HL-60 (cell line): ENCODE measurements around the gene RAPGEF4.

Source experiments
- DNase-seq, 2 experiments: peaks; one replicate each; pipeline ENCODE4 v3.0.0-alpha.2; 2010 to 2020; ENCODE audit warnings: low read depth in 1 of 2, low spot score in 1 of 2
- H3K27ac ChIP-seq: fragments of 250-450 bp; sonication (Bioruptor Pico); replicated peaks from 2 replicates; pipeline ENCODE4 v1.5.1; 2020; ENCODE audit warnings: mild to moderate bottlenecking, moderate library complexity
- H3K27me3 ChIP-seq: fragments of 250-450 bp; sonication (Bioruptor Pico); 2 replicates; pipeline ENCODE4 v1.5.1; 2021; ENCODE audit warnings: mild to moderate bottlenecking, moderate library complexity; ENCODE audit not compliant: insufficient read depth, poor library complexity, severe bottlenecking
- H3K4me3 ChIP-seq: replicated peaks from 2 replicates; pipeline ENCODE4 v1.5.1; 2011; ENCODE audit warnings: mild to moderate bottlenecking, control low read depth, low read length; ENCODE audit not compliant: insufficient read depth
- CTCF ChIP-seq: IDR thresholded peaks from one replicate; pipeline ENCODE4 v1.5.1; 2011; ENCODE audit warnings: low read length, control low read depth, inconsistent platforms; ENCODE audit not compliant: insufficient read depth
- GABPA ChIP-seq: IDR thresholded peaks from 2 replicates; pipeline ENCODE4 v1.6.1; 2012; ENCODE audit warnings: low read depth
- POLR2AphosphoS5 ChIP-seq: IDR thresholded peaks from 2 replicates; pipeline ENCODE4 v1.6.1; 2012; ENCODE audit warnings: low read depth
- REST ChIP-seq: IDR thresholded peaks from 2 replicates; pipeline ENCODE4 v1.6.1; 2012; ENCODE audit warnings: low read depth; ENCODE audit not compliant: insufficient replicate concordance
- SPI1 ChIP-seq: IDR thresholded peaks from 2 replicates; pipeline ENCODE4 v1.6.1; 2012; ENCODE audit warnings: low read depth, mild to moderate bottlenecking, borderline replicate concordance

RAPGEF4 gene

GRCh38 chr2:173094731-173095130, 359.1 kb downstream of the RAPGEF4 start:
- DNase-seq = no peak
- H3K4me3 ChIP-seq = no peak overlapping the region
- no peak for TF ChIP-seq POLR2AphosphoS5
- TF ChIP-seq REST = no peak
- TF ChIP-seq GABPA = no peak
- no peak for TF ChIP-seq CTCF
- no peak for TF ChIP-seq SPI1
- no peaks in the 10 kb centered on the region for H3K27me3 ChIP-seq
- no peak overlapping the region for H3K27ac ChIP-seq

GRCh38 chr2:173095356-173095755, 359.7 kb downstream of the RAPGEF4 start:
- H3K27ac ChIP-seq = no peak overlapping the region
- TF ChIP-seq CTCF (no peak), POLR2AphosphoS5 (no peak), GABPA (no peak), SPI1 (no peak), REST (no peak)
- no peaks in the 10 kb centered on the region for H3K27me3 ChIP-seq

GRCh38 chr2:173099271-173099670, 363.6 kb downstream of the RAPGEF4 start:
- Histone ChIP-seq H3K27me3 (no peaks in the 10 kb centered on the region), H3K4me3 (no peak overlapping the region), H3K27ac (no peak overlapping the region)
- DNase-seq = no peak
- no peak for TF ChIP-seq REST
- no peak for TF ChIP-seq GABPA
- no peak for TF ChIP-seq POLR2AphosphoS5
- TF ChIP-seq CTCF = no peak
- no peak for TF ChIP-seq SPI1

More at GRCh38 chr2:173095356-173095755, 359.7 kb downstream of the RAPGEF4 start:
- DNase-seq = no peak
- H3K4me3 ChIP-seq = no peak overlapping the region
